Activated CD8-positive, alpha-beta memory T cell treated with anti-CD3 and anti-CD28 coated beads for 4 hours (primary cell): Measurements from ENCODE around the gene RIPOR2.
"Not testable (repeated sequence)": the region's sequence is repeated elsewhere in the genome, so short reads cannot be mapped to it uniquely, and the experiment has no call there.

Experiments used
- DNase-seq, 2 donors: peaks; one replicate each; pipeline ENCODE4 v3.0.0-alpha.2; 2020; ENCODE audit warnings: low read depth in 2 of 2

RIPOR2 gene

DNA sequence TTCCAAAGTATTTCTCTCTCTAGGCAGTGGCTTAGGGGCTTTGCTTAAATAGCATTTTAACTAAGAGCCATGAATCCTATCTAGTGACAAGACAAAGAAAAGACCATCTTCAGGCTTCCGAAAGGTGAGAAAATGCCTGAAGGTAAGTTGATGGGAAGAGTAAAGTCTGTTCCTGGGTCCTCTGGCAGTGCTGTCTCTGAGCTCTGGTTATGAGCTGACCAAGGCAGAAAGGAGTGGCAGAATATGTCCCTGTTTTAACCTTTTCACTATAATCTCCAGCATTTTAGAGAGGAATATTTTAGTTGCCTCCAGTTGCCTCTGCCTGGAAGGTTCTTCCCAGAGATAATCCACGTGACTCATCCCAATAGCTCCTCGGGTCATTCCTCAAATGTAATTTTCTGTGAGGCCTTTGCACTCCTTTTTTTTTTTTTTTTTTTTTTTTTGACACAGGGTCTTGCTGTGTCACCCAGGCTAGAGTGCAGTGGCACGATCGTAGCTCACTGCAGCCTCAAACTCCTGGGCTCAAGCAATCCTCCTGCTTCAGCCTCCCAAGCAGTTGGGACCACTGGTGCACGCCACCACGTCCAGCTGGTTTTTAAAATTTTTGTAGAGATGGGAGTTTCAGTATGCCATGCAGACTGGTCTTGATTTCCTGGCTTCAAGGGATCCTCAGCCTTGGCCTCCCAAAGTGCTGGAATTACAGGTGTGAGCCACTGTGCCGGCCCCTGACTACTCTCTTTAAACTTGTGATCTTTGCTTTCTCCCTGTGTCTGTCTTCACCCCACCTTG is 133.3 kb downstream of the RIPOR2 start:
- DNase-seq = no peak

DNA sequence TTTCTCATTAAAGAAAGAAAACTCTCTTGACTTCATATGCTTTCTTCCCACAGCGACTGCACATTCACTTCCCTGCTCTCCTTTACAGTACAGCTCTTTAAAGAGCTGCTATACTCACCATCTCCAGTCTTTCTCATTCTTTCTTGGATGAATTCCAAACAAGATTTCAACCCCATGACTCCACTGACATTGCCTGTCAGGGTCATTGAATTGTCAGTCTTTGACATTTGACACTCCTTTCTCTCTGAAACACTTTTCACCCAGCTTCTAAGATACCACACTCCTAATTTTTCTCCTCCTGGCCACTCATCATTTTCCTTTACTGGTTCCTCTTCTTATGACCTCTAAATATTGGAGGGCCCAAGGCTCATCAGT is 136.2 kb downstream of the RIPOR2 start:
- no peak for DNase-seq

DNA sequence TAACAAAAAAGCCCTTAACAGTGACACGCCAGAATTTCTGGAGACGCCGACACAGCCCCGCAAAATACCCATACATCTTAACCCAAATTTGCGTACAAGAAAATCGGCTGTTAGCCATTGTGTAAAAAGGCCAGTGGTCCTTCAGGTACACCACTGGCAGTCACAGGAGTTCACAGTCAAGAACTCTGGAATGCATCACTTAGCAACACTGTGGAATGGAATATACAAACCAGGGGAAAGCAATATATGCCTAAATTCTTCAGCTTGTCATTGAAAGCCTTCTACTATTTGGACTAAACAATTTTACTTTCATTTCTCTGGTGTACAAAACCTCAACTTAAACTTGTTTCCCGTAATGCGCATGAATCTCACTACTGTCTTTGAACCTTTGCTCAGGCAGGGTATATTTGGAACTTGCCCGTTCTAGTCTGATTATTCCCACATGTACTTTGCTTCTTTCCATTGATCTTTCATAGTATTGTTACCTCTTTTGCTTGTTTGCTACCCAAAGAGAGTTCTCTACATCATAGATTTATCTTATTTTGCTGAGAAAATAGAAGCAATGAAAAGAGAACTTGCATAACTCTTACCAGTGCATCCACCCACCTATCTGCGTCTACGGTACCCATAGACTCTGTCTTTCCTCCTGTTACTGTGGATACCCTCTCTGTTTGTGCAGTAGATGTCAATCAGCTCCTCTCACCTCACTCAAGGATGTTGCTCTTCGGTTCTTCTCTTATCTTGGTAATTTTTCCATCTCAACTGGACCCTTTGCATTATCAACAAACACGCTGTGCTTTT is 136.8 kb downstream of the RIPOR2 start, which contains the start of gene ARMH2:
Gene ARMH2, minus strand, starts transcription at position 178 of the 801 bp plus-strand sequence. Its CDS starts 60 bp downstream, at position 118.
- no peak for DNase-seq

DNA sequence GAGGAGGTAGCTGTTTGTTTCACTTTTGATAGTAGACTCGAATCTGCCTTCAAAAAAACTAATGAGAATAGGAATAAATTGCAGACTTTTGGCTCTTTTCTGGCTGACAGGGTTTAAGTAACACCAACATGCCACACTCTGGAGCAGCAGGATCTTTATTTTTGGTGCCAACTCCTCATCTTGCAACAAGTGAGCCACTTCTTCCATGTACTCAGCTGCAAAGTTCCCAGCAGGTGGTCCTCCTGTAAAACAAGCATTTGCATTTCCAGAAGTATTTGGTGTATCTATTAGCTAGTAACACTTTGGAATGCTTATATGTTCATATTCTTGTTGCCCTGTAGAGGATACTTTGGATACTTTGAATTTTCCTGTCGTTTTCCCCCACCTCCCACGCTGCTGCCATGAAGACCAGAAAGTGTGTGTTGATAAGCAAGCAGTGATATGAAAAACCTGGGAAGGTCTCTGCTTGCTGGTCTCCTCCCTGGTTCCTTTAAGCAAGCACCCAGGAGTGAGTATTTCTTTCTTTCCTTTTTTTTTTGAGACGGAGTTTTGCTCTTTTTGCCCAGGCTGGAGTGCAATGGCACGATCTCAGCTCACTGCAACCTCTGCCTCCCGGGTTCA is 138.1 kb downstream of the RIPOR2 start:
- no peak for DNase-seq

DNA sequence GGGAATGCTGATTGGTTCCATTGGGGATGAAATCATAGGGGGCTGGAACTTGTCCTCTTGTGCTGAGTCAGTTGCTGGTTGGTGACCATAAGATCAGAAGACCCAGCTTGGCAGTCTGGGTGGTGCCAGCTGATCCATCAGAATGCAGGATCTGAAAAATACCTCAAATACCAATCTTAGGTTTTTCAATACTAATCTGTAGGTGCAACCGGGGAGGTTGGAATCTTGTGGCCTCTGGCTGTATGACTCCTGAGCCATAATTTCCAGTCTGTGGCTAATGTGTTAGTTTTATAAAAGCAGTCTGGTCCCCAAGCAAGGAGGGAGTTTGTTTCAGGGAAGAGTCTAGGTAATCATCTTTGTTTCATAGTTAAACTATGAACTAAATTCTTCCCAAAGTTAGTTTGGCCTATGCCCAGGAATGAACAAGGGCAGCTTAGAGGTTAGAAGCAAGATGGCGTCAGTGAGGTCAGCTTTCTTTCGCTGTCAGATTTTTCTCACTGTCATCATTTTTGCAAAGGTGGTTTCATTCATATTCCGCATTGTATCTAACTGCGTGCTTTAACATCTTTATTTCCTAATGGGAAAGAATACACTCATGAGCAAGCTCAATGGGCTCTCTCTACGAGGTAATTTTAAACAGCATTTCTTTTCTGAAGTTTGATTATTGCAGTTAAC is 139.0 kb downstream of the RIPOR2 start:
- DNase-seq = no peak

DNA sequence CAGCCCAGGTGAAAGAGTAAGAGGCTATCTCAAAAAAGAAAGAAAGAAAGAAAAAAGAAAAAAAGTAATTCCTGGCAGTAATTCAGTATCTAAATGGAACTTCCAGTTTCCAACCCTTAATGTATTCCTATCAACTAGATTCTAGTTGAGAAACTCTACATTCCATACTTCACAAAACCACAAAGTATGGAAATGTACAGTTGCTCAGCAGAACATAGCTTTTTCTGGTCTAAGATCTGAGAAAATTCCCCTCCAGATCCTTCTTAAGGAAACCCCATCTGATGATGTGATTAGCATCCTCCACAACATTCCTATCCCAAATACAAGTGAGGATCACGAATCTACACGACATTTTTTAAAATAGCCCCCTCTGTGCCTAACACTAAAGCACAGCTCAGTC is 140.7 kb downstream of the RIPOR2 start:
- DNase-seq = no peak

DNA sequence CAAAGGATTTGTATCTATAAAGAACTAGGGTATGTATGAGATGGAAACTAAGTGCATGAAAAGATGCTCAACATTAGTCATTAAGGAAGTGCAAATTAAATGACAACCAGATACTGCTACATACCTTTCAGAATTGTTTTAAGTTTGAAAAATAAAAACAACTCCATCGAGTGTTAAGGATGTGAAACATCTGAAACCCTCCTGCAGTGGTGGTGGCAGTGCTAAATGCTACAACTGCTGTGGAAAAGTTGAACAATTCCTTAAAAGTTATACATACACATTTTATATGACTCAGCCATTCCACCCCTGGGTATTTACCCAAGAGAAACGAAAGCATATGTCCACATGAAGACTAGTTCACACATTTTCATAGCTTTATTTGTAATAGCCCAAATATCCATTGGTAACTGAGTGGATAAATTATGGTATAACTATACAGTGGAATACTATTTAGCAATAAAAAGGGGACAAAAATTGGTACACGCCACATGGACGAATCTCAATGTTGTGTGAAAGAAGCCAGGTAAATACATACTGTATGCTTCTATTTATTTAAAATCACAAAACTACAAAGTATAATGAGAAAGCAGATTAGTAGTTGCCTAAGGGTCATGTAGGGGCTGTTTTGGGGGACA is 147.6 kb downstream of the RIPOR2 start:
- DNase-seq = no peak

DNA sequence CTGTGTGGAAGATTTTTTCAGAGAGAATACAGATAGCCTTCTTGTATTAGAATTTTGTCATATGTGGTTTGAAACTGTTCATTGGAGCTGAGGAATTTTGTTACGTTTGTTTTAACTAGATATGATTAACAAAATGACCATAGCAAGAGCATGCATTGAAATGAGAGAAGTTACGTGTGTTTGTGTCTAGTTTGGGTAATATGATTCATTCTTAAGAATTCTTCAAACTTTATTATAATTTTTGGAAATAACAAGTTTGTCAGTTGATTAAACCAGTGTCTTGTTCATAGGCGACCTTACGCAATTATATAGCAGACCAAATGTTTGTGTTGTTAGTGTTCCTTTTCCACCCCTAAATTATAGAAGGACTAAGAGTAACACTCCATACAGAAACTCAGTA is 155.6 kb downstream of the RIPOR2 start:
- DNase-seq = no peak

DNA sequence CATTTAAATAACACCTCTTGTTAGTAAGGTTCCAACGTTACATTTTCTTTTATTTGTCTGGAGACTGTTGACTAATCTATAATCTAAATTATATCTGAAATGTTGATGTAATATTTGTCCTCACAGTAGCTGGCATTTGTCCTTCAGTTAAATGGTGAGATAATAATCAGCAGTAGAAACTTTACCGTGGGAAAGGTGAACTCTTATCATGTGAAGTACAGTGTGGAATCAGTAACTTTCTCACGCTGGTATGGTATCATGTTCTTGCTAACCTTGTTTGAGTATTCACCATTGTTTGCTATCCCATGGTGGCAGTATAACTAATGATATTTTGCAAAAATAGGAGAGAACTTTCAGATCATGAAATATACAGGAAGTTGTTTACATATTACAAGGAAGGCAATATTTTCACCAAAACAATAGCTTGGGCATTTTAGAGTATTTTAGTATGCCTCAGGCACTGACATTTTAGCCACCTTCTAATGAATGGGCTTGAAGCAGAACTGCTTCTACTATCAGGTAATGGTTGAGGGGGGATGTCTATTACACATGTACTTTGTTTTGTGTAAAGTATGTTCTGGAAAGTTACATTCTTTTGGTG is 156.2 kb downstream of the RIPOR2 start:
- no peak for DNase-seq

DNA sequence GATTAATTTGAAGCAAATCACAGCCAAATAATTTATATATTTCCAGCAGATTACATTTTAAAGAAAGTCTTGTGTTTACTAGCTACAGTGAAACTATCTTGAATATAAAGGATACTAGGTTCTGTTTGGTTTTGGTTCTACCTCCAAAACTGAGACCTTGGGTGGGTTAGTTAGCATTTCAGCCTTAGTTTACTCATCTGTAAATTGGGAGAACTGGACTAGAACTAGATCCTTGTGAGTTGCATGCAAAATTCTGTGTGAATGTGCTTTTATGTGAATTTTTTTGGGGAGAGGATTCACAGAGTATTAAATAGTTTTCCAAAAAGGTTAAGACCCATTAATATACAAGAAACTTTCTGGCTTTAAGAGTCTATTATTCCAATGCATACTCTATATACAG is 156.9 kb downstream of the RIPOR2 start:
- no peak for DNase-seq

DNA sequence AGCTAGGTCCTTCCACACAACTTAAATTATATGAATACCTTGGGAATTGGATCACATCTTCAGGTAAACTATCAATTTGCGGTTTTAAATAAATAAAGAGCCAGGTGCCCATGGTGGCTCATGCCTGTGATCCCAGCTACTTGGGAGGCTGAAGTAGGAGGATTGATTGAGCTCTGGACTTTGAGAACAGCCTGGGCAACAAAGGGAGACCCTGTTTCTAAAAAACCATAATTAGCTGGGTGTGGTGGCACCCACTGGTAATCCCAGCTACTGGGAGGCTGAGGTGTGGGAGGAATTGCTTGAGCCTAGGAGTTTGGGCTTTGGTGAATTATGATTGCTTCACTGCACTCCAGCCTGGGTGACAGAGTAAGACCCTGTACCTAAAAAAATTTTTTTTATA is 157.6 kb downstream of the RIPOR2 start:
- DNase-seq = no peak

DNA sequence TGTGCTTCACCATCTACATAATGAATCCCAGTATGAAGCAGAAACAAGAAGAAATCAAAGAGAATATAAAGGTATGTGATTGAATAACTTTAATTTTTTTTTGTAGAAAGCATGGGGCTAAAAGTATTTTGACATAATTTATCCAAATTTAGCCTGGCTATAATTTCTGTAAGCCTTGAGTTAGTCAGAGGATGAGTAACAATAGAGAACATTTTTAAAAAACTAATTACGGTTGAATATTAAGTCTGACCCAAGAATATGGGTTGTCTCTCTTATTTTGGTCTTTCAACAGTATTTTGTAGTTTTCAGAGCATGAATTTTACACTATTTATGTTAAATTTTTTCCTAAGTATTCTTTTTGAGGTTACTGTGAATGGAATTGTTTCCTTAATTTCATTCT is 158.5 kb downstream of the RIPOR2 start:
- DNase-seq = no peak

DNA sequence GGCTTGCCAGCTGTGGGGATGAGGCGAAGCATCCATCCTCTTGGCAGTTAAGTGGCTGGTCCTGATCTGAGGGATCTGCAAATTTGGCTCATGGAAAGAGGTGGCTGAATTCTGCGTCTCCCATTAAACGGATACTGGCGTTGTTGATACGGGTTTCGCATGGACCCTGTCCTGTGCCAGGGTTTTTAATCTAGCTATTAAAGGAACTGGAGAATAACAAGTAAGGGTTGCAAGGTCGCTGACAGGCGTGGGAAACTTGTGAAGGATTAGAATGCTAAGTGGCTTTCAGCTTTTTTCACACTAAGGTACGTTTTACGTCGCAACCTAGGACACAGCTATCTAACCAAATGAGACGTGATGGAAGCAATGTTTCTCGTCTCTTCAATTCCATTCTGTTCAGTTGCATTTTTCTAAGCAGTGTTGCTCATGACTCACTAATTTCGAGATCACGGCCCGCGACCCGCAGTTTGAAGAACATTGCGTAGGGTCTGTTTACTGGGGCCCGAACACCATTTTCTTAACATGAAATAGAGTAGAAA is 160.2 kb downstream of the RIPOR2 start:
- DNase-seq = no peak

DNA sequence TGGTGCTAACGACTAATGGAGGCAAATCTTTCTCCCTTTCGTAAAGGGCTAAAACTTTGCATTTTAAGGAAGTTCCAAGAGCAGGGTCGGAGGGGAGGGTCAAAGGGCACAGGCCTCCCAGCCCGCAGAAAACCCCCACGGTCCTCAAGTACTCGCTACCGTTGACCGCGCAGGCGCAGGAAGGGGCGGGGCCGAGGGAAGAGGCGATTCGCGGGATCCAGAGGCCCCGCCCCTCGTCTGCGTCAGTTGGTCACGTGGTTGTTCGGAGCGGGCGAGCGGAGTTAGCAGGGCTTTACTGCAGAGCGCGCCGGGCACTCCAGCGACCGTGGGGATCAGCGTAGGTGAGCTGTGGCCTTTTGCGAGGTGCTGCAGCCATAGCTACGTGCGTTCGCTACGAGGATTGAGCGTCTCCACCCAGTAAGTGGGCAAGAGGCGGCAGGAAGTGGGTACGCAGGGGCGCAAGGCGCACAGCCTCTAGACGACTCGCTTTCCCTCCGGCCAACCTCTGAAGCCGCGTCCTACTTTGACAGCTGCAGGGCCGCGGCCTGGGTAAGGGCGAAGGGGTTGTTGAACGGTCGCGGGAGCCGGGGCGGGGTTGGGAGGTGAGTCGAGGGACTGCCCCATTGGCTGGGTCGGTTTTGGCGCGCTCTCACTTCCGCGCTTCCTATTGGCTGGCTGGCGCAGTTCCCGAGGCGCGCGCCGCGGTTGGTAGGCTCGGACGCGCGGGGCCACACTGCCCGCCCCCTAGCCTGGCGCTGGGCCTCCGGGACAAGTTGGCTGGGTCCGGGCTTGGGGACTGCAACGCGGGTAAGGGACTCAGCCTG is 160.9 kb downstream of the RIPOR2 start, which contains the start of gene GMNN:
Gene GMNN, plus strand, starts transcription at position 242 of the 824 bp plus-strand sequence. CDS start 2,310 bp downstream, outside the sequence.
- DNase-seq = peak; percentile 95 to 97

DNA sequence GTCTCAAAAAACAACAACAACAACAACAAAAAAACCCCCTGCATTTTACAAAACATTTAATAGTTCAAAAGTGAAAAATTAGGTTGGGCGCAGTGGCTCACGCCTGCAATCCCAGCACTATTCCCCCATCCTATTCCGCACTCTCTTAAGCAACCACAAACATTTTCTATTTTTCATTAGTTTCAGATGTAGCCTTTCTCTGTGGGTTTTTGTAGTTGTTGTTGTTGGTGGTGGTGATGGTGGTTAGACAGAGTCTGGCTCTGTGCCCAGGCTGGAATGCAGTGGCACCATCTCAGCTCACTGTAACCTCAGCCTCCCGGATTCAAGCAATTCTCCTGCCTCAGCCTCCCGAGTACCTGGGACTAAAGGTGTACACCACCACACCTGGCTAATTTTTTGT is 167.4 kb downstream of the RIPOR2 start:
- DNase-seq = no peak

DNA sequence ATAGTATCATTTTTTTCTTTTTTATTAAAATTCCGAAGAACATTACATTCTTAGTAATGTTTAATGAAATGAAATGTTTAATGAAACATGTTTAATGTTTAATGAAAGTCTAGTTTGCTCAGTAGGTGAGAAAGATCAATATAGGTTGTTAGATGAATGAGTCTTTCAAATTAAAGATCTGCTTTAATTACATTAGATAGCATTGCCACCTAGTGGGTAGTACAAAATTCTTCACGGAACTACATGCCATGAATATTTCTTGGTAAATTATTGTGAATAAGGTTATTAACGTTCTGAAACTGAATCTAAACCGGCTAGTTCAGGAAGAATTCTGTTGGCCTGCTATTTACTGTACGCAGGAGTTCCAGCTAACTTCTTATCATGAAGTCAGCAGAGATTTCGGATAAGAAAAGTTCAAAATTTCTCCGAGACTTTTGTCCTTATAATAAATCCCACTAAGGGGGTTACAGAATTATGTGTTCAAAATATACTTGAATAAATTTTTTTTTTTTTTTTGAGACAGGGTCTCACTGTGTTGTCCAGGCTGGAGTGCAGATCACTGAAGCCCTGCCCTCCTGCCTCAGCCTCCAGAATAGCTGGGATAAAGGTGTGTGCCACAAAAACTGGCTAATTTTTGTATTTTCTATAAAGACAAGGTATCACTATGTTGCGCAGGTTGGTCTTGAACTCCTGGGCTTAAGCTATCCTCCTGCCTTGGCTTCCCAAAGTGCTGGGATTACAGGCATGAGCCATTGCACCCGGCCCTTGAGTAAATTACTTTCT is 168.9 kb downstream of the RIPOR2 start:
- no peak for DNase-seq

DNA sequence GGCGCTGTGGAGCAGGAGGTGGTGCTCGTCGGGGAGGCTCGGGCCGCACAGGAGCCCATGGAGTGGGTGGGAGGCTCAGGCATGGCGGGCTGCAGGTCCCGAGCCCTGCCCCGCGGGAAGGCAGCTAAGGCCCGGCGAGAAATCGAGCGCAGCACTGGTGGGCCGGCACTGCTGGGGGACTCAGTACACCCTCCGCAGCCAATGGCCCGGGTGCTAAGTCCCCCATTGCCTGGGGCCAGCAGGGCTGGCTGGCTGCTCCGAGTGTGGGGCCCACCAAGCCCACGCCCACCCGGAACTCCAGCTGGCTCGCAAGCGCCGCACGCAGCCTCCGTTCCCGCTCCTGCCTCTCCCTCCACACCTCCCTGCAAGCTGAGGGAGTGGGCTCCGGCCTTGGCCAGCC is 169.8 kb downstream of the RIPOR2 start:
- not testable (repeated sequence) for DNase-seq

DNA sequence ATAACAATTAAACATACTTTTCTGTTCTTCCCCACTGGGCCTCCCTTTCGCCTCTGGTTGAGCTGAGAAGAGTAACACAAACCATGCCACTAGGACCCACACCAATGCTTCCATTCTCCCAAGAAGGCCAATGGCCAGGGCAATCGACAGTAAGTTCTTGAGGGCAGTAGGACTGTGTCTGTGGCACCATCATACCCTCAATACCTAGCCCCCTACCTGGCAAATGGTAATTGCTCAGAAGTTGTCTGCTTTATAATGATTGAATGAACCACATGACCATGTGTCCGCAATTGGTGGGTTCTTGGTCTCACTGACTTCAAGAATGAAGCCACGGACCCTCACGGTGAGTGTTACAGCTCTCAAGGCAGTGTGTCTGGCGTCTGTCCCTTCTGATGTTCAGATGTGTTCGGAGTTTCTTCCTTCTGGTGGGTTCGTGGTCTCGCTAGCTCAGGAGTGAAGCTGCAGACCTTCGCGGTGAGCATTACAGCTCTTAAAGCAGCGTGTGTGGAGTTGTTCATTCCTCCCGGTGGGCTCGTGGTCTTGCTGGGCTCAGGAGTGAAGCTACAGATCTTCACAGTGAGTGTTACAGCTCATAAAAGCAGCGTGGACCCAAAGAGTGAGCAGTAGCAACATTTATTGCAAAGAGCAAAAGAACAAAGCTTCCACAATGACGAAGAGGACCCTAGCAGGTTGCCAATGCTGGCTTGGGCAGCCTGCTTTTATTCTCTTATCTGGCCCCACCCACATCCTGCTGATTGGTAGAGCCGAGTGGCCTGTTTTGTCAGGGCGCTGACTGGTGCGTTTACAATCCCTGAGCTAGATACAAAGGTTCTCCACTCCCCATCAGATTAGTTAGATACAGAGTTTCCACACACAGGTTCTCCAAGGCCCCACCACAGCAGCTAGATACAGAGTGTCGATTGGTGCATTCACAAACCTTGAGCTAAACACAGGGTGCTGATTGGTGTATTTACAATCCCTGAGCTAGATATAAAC is 170.6 kb downstream of the RIPOR2 start:
- DNase-seq = not testable (repeated sequence)
